Lung (tissue), 12 donors: ENCODE measurements around the gene ZNHIT2. TPM values are rescaled to one million over a fixed set of nuclear protein-coding genes. Genes with fewer than 3 reads are reported as not detected.
A peak's percentile ranks its signal among the peaks of the same experiment; 100 is the strongest.
"Not testable (repeated sequence)": the region's sequence is repeated elsewhere in the genome, so short reads cannot be mapped to it uniquely, and the experiment has no call there.

Experiments used
- ATAC-seq: fragments of 200-7000 bp; cut with Tn5 transposase; one replicate; pipeline ENCODE4 v1.9.1; 2020; ENCODE audit warnings: moderate number of reproducible peaks; ENCODE audit not compliant: insufficient read depth, low FRiP score
- DNase-seq, 3 donors: peaks; one replicate each; pipeline ENCODE4 v3.0.0-alpha.2; 2013 to 2017
- H3K27ac ChIP-seq, 2 donors: one replicate each; pipeline ENCODE4 v1.5.1; 2013; ENCODE audit warnings: mild to moderate bottlenecking in 2 of 2, moderate library complexity in 2 of 2, control low read depth in 1 of 2, inconsistent platforms in 1 of 2, low read depth in 1 of 2, low read length in 1 of 2
- H3K27me3 ChIP-seq, 3 donors: one replicate each; pipeline ENCODE4 v1.5.1; 2013; ENCODE audit warnings: low read length in 2 of 3; ENCODE audit not compliant: control insufficient read depth in 3 of 3, insufficient read depth in 3 of 3
- H3K36me3 ChIP-seq, 4 donors: one replicate each; pipeline ENCODE4 v1.5.1; 2013; ENCODE audit warnings: low read length in 4 of 4, mild to moderate bottlenecking in 1 of 4, moderate library complexity in 1 of 4; ENCODE audit not compliant: control insufficient read depth in 4 of 4, insufficient read depth in 4 of 4
- H3K4me1 ChIP-seq, 5 donors: one replicate each; pipeline ENCODE4 v1.5.1; 2013; ENCODE audit warnings: low read length in 5 of 5, mild to moderate bottlenecking in 2 of 5, moderate library complexity in 1 of 5; ENCODE audit not compliant: control insufficient read depth in 5 of 5, insufficient read depth in 5 of 5
- H3K4me3 ChIP-seq: one replicate; pipeline ENCODE4 v1.5.1; 2013; ENCODE audit warnings: mild to moderate bottlenecking, control low read depth, moderate library complexity
- H3K9ac ChIP-seq, 2 donors: one replicate each; pipeline ENCODE4 v1.5.1; 2013; ENCODE audit warnings: low read length in 2 of 2, control low read depth in 1 of 2; ENCODE audit not compliant: insufficient read depth in 1 of 2
- H3K9me3 ChIP-seq, 4 donors: one replicate each; pipeline ENCODE4 v1.5.1; 2013; ENCODE audit warnings: low read length in 3 of 4, mild to moderate bottlenecking in 1 of 4, moderate library complexity in 1 of 4; ENCODE audit not compliant: control insufficient read depth in 4 of 4, insufficient read depth in 3 of 4
- CTCF ChIP-seq: IDR thresholded peaks from 2 replicates; pipeline ENCODE4 v1.5.1; 2012; ENCODE audit warnings: mild to moderate bottlenecking; ENCODE audit errors: control extremely low read depth, extremely low read depth
- WGBS, 2 donors: extraction: QIAGEN DNeasy Blood & Tissue Kit; methylation state at CpG; one replicate each; pipeline ENCODE4 v1.1.7; 2013; 5-methylcytosine and 5-hydroxymethylcytosine counted together
- polyA plus RNA-seq, 2 donors: library from polyadenylated mRNA; stranded (reverse); fragments of 200-250 nt; gene quantifications; one replicate each; pipeline ENCODE4 v1.2.1, GENCODE V29; 2013
- total RNA-seq, 2 donors: library from RNA; depleted of rRNA in 1 of 2; stranded (reverse); fragments of >200 nt in 1 of 2; gene quantifications; one replicate each; pipeline ENCODE4 v1.2.1, GENCODE V29; 2014 to 2021
- donor health status: control.
- donor health status: control.
- donor health status: Bipolar disorder and iron deficiency.
- donor health status: healthy.
- donor health status: DM: yes; HTN: yes; CAD: no.

The ZNHIT2 gene
- total and polyA plus RNA-seq, 4 donors, result 6.3 to 23.7 (median 19.5) TPM

DNA sequence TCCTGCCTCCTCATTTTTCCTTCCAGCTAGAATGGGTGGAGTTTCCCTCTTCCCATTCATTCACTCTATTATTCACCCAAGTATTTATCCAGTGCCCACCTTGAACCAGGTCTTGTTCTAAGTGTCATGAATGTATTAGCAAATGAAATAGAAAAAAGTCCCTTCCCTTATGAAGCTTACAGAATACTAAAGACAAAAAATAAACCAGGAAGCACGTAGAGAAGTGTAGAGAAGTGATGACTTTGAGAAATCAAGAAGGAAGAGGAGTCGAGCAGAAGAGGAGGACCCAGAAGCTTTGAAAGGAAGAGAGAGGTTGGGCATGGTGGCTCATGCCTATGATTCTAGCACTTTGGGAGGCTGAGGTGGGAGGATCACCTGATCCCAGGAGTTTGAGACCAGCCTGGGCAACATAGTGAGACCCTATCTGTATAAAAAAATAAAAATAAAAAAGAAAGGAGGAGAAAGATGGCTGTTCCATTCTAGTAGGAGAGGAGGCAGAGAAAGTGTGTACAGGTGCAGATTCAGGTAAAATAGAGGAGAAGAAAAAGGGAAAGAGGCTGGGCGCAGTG is 33.9 kb upstream of the ZNHIT2 start:
- ATAC-seq (no peak), DNase-seq (no peak)
- no peaks in the 10 kb centered on the region for H3K27me3 ChIP-seq
- H3K9ac ChIP-seq, result no peak overlapping the region
- H3K9me3 ChIP-seq, result no peaks in the 10 kb centered on the region
- 47 to 64% methylated on average over 3 of the region's 3 CpGs for WGBS, 2 donors
- H3K27ac ChIP-seq, result peak overlapping the region; percentile 82 to 85
- no peak overlapping the region for H3K4me3 ChIP-seq
- peaks cover 0 to 6% (median 3%) of the 10 kb centered on the region in 5 donors for H3K4me1 ChIP-seq
- TF ChIP-seq CTCF, result no peak
- no peaks in the 10 kb centered on the region for H3K36me3 ChIP-seq

GRCh38 chr11:65150509-65151299 is 33.2 kb upstream of the ZNHIT2 start:
- ATAC-seq, result peak; percentile 91
- no peak for TF ChIP-seq CTCF
- WGBS, 2 donors, result 11 to 22% methylated on average over 12 of the region's 12 CpGs

DNA sequence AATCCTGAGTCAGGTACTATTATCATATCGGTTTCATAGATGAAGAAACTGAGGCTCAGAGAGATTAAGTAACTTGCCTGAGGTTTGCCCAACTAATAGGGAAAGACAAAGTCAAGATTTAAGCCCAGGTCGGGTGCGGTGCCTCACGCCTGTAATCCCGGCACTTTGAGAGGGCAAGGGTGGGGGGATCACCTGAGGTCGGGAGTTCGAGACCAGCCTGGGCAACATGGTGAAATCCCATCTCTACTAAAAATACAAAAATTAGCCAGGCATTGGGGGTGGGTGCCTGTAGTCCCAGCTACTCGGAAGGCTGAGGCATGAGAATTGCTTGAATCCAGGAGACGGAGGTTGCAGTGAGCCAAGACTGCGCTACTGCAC is 32.6 kb upstream of the ZNHIT2 start:
- not testable (repeated sequence) for H3K4me1 ChIP-seq, H3K9me3 ChIP-seq, H3K36me3 ChIP-seq, H3K27me3 ChIP-seq, ATAC-seq, H3K9ac ChIP-seq, DNase-seq, H3K4me3 ChIP-seq
- 61 to 71% methylated on average over 10 of the region's 10 CpGs for WGBS, 2 donors
- peak overlapping the region; percentile 82 to 85 for H3K27ac ChIP-seq

More at GRCh38 chr11:65150509-65151299, 33.2 kb upstream of the ZNHIT2 start:
- no peak overlapping the region for H3K4me3 ChIP-seq
- peak overlapping the region; percentile 82 to 85 for H3K27ac ChIP-seq
- H3K36me3 ChIP-seq, result no peaks in the 10 kb centered on the region
- H3K27me3 ChIP-seq, result no peaks in the 10 kb centered on the region
- H3K4me1 ChIP-seq, result peaks cover 0 to 6% (median 3%) of the 10 kb centered on the region in 5 donors
- no peaks in the 10 kb centered on the region for H3K9me3 ChIP-seq
- peak; percentile 27 to 50 (median 39) for DNase-seq
- H3K9ac ChIP-seq, result peak overlapping the region in 1 of 2 donors; percentile 13

- Histone ChIP-seq H3K27ac (no peak overlapping the region), H3K27me3 (no peaks in the 10 kb centered on the region), H3K9ac (no peak overlapping the region), H3K9me3 (no peaks in the 10 kb centered on the region), H3K4me1 (peaks cover 0 to 6% (median 3%) of the 10 kb centered on the region in 5 donors), H3K4me3 (no peak overlapping the region), H3K36me3 (no peaks in the 10 kb centered on the region)
- ATAC-seq, result no peak
- 84 to 93% methylated on average over 5 of the region's 5 CpGs for WGBS, 2 donors
- TF ChIP-seq CTCF, result no peak
- DNase-seq, result no peak
These were observed 31.2 kb upstream of the ZNHIT2 start for GRCh38 chr11:65148657-65149056.
